Activated CD8-positive, alpha-beta T cell treated with anti-CD3 and anti-CD28 coated beads, Interleukin-2, amount 10 ng/mL, durations not matched to agents 7 days and 5 days (primary cell): ENCODE measurements around the gene ABI3BP. TPM values are rescaled to one million over a fixed set of nuclear protein-coding genes. Genes with fewer than 3 reads are reported as not detected.

Source experiments
- ATAC-seq: fragments of 150-1000 bp; cut with Tn5 transposase; one replicate; pipeline ENCODE4 v1.10.0; 2021; ENCODE audit warnings: moderate library complexity
- CTCF ChIA-PET: fragments of 350-600 bp; sonication (Branson Sonifier 250); formaldehyde crosslinking; loops from one replicate; lab custom pipeline; 2021; ENCODE audit warnings: antibody characterized with exemption; lab: Charles Lee
- POLR2A ChIA-PET: fragments of 350-600 bp; sonication (Branson Sonifier 250); formaldehyde crosslinking; loops from one replicate; lab custom pipeline; 2021; ENCODE audit warnings: antibody characterized with exemption; lab: Charles Lee
- DNase-seq: peaks from one replicate; pipeline ENCODE4 v3.0.0-alpha.2; 2020
- H3K27ac Mint-ChIP-seq: one replicate; pipeline ENCODE4 v1.8.0; 2021; ENCODE audit warnings: mild to moderate bottlenecking, mixed read lengths
- H3K27me3 Mint-ChIP-seq: one replicate; pipeline ENCODE4 v1.8.0; 2021; ENCODE audit warnings: low read depth, mixed read lengths
- H3K36me3 Mint-ChIP-seq: one replicate; pipeline ENCODE4 v1.8.0; 2021; ENCODE audit warnings: low read depth, mixed read lengths
- H3K4me1 Mint-ChIP-seq: one replicate; pipeline ENCODE4 v1.8.0; 2021; ENCODE audit warnings: low read depth, mixed read lengths
- H3K4me3 Mint-ChIP-seq: one replicate; pipeline ENCODE4 v1.8.0; 2021; ENCODE audit warnings: mild to moderate bottlenecking, mixed read lengths
- H3K9me3 Mint-ChIP-seq: one replicate; pipeline ENCODE4 v1.8.0; 2022; ENCODE audit warnings: mixed read lengths; ENCODE audit not compliant: insufficient read depth
- total RNA-seq, 2 experiments: library from RNA; stranded (reverse); gene quantifications; one replicate each; pipeline ENCODE4 v1.2.3, GENCODE V29; 2021

Gene ABI3BP
- total RNA-seq, 2 experiments from 2014 or later: 0.16 TPM; not detected in 1

DNA sequence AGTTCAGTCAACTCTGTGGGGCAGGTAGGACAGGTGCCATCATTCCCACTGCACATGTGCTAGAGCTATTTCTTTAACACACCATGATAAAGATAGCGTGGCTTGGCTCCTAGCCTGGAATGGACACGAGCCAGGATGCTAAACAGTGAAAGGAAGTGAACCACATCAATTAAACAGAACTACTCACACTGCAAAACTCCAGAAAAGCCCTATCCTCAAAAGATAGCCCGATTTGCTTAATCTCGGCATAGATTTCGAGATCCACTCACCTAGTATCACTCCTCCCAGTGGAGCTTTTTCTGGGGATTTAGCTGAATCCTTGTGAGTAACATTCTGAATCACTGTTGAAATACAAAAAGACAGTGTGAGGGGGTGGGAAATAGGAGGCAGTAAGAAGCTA is 118.0 kb downstream of the ABI3BP start:
- H3K4me1 Mint-ChIP-seq: no peaks in the 10 kb centered on the region
- H3K36me3 Mint-ChIP-seq: no peaks in the 10 kb centered on the region
- no peaks in the 10 kb centered on the region for H3K9me3 Mint-ChIP-seq
- ChIA-PET POLR2A (no interaction called here), CTCF (no interaction called here)
- H3K27me3 Mint-ChIP-seq: peaks cover 12% of the 10 kb centered on the region
- no peak overlapping the region for H3K4me3 Mint-ChIP-seq
- no peak overlapping the region for H3K27ac Mint-ChIP-seq
- no peak for ATAC-seq
- DNase-seq: no peak

DNA sequence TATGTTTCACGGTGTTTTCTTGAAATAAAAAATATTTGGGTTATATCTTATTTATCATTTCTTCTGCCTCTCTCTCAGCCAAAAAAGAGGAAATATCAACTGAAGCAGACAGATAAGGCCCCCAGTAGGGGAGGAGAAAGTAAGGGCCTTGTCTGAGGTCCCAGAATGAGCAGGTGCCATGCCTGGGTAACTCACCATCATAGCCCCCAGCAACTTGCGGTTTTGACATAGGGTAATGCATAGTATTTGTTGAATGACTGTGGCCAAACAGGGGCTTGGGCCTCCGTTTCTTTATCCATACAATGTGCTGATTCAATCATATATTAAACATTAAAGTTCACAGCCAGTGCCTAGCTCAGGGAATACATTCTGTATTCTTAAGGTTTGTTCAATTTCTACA is 119.6 kb downstream of the ABI3BP start:
- CTCF ChIA-PET: no interaction called here

DNA sequence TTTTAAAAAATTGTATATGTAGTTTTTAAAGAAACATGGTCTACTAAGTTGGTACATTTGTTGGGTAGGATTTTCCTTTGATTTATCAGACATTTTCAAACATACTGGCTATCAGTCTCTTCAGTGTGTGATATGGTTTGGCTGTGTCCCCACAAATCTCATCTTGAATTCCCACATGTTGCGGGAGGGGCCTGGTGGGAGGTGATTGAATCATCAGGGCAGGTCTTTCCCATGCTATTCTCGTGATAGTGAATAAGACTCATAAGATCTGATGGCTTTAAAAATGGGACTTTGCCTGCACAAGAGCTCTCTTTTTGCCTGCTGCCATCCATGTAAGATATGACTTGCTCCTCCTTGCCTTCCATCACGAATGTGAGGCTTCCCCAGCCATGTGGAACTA is 121.9 kb downstream of the ABI3BP start:
- CTCF ChIA-PET: no interaction called here
- Mint-ChIP-seq H3K36me3 (no peaks in the 10 kb centered on the region), H3K9me3 (no peaks in the 10 kb centered on the region)

More for the DNA sequence above, 119.6 kb downstream of the ABI3BP start:
- no peaks in the 10 kb centered on the region for H3K4me1 Mint-ChIP-seq
- ATAC-seq: no peak
- no peak overlapping the region for H3K4me3 Mint-ChIP-seq
- no peaks in the 10 kb centered on the region for H3K9me3 Mint-ChIP-seq
- POLR2A ChIA-PET: no interaction called here
- H3K27ac Mint-ChIP-seq: no peak overlapping the region
- H3K27me3 Mint-ChIP-seq: peaks cover 12% of the 10 kb centered on the region
- no peak for DNase-seq
- no peaks in the 10 kb centered on the region for H3K36me3 Mint-ChIP-seq

DNA sequence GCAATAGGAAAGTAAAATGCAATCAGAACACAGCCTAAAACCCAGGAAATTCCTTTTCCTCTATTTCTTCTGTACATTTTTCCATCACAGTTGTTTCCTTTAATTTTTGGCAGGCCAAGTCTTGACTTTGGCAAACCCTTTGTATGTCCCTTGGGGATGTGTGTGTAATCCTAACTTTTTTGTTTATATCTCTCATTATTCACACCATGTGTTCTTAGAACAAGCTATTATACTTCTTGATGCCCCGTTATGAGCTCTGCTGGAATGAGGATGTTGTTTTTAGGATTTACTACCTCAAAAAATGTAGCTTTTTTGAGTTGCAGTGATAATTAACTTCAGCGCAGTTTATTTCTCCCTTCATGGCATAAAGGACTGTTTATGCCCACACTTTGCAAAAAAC is 123.4 kb downstream of the ABI3BP start:
- Mint-ChIP-seq H3K4me3 (no peak overlapping the region), H3K36me3 (no peaks in the 10 kb centered on the region)
- CTCF ChIA-PET: no interaction called here

More for the DNA sequence above, 121.9 kb downstream of the ABI3BP start:
- POLR2A ChIA-PET: no interaction called here
- H3K27me3 Mint-ChIP-seq: peaks cover 18% of the 10 kb centered on the region
- H3K27ac Mint-ChIP-seq: no peak overlapping the region
- no peak for DNase-seq
- H3K4me3 Mint-ChIP-seq: no peak overlapping the region
- H3K4me1 Mint-ChIP-seq: no peaks in the 10 kb centered on the region
- no peak for ATAC-seq

DNA sequence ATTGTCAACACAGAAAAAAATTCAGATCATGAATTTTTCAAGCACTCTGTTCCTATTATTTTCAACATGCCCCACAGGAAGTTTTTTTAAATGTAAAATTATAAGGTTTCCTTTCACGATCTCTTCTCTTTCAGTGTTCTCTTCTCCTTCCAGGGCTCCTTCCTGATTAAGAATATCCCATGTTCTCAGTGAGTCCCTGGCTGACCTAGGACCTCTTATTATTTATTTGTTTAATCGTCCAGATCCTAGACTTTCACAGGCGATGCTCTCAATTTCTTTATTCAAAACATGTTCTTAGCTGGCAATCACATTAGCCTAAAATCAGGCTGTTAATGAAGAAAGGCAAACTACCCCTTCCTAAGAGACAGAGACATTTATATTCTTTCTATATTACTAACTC is 124.3 kb downstream of the ABI3BP start:
- no peak for ATAC-seq
- H3K27ac Mint-ChIP-seq: no peak overlapping the region
- CTCF ChIA-PET: no interaction called here
- H3K4me3 Mint-ChIP-seq: no peak overlapping the region
- POLR2A ChIA-PET: no interaction called here
- no peaks in the 10 kb centered on the region for H3K4me1 Mint-ChIP-seq
- no peak for DNase-seq
- H3K36me3 Mint-ChIP-seq: no peaks in the 10 kb centered on the region
- H3K27me3 Mint-ChIP-seq: peaks cover 19% of the 10 kb centered on the region
- H3K9me3 Mint-ChIP-seq: no peaks in the 10 kb centered on the region

More for the DNA sequence above, 123.4 kb downstream of the ABI3BP start:
- H3K9me3 Mint-ChIP-seq: no peaks in the 10 kb centered on the region
- DNase-seq: no peak
- no peak for ATAC-seq
- no peaks in the 10 kb centered on the region for H3K4me1 Mint-ChIP-seq
- peaks cover 19% of the 10 kb centered on the region for H3K27me3 Mint-ChIP-seq
- H3K27ac Mint-ChIP-seq: no peak overlapping the region
- POLR2A ChIA-PET: no interaction called here

DNA sequence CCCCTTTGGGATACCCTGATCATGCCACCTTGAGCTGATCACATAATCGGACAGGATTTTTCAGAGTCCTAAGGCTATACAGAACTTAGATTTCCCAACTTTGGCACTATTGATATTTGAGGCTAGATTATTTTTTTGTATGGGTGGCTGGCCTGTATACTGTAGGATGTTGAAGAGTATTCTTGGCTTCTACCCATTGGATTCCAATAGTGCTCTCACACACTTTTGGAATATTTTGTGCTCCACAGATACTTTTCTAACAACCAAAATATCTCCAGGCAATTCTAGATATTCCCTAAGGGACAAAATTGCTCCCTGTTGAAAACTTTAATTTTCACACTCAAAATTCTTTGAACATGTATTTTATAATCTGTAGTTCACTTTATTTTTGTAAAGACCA is 125.1 kb downstream of the ABI3BP start:
- ChIA-PET CTCF (no interaction called here), POLR2A (no interaction called here)
- no peaks in the 10 kb centered on the region for H3K4me1 Mint-ChIP-seq
- no peak overlapping the region for H3K27ac Mint-ChIP-seq
- no peaks in the 10 kb centered on the region for H3K36me3 Mint-ChIP-seq
- H3K27me3 Mint-ChIP-seq: peaks cover 19% of the 10 kb centered on the region
- no peak for ATAC-seq
- no peak overlapping the region for H3K4me3 Mint-ChIP-seq
- no peaks in the 10 kb centered on the region for H3K9me3 Mint-ChIP-seq
- no peak for DNase-seq

DNA sequence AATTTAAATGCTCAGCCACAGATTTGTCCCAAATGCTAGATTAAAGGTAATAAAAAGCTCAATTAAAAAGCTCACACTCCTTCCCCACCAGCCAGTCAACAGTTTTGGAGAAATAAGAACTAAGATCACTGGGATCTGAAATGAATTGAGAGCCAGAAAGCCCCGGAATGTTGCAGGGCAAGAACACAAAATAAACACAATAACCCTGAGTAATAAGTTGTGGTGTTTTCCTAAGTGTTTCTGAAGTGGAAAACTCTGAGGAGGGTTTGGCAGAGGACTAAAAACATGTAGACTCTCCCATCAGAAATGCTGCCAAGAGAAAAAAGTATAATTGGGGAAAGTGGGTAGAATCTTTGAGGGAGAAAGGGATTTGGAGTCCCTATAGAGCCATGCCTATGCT is 127.8 kb downstream of the ABI3BP start:
- Mint-ChIP-seq H3K27me3 (peaks cover 9% of the 10 kb centered on the region), H3K4me1 (no peaks in the 10 kb centered on the region), H3K36me3 (no peaks in the 10 kb centered on the region), H3K4me3 (no peak overlapping the region), H3K27ac (no peak overlapping the region), H3K9me3 (no peaks in the 10 kb centered on the region)
- no peak for DNase-seq
- ChIA-PET CTCF (no interaction called here), POLR2A (no interaction called here)
- no peak for ATAC-seq

DNA sequence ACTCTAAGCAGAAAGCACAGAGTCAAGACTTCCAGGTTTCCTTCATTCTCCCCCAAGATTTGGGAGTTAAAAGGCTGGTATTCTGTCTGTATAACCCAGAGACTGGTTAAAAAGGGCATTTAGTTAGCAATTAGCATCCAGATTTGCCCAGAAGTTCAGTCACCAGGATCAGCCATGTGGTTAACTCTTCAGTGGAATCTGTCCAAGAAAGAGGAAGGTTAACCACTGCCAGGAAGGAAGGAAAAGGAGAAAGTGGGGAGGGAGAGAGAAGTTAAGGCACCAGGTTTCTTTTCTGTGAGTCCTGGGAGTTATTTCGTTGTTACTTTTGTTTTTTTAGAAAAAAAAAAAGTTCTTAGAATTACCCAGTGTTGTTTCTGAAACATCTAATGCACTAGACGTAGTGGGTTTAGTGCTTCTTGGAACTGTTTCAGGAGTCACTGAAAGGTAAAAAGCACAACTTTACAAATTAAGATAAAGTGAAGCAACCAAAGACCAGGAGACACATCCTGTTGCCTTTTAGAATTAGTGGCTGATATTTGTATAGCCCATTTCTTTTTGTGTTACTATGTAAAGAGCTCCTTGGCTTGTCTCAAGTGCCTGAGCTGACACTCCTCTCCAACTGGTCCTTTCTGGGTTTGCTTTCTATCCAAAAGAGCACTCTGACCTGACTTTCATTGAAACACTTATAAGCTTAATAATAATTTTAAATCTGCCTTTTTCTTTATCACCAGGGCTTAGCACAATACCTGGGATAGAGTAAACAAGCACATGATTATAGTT is 128.6 kb downstream of the ABI3BP start:
- peaks cover 9% of the 10 kb centered on the region for H3K27me3 Mint-ChIP-seq
- ChIA-PET CTCF (no interaction called here), POLR2A (interaction anchor here (0.6 kb wide), 1 partner anchor 149 kb away, joined by 5 read pairs; no protein-coding TSS in a partner anchor)
- H3K9me3 Mint-ChIP-seq: no peaks in the 10 kb centered on the region
- H3K36me3 Mint-ChIP-seq: no peaks in the 10 kb centered on the region
- no peaks in the 10 kb centered on the region for H3K4me1 Mint-ChIP-seq
- no peak overlapping the region for H3K27ac Mint-ChIP-seq
- H3K4me3 Mint-ChIP-seq: no peak overlapping the region
- no peak for ATAC-seq
- DNase-seq: no peak

DNA sequence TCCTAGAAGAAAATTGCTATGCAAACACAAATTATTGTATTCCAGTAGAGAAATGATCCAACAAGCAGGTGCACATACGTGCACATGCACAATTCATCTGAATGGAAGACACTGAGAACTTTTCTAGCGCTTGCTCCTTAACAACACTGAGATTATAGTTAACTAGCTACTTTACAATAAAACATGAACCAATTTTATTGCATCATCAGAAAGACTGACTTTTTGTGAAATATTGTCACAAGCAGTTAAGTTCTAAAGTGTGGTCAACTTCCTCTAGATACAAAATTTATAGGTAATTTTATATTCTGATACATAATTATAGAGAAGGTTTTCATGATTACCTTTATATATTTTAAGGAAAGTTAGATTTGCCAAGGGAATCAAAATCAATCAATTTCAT is 135.4 kb downstream of the ABI3BP start:
- no peak for ATAC-seq

DNA sequence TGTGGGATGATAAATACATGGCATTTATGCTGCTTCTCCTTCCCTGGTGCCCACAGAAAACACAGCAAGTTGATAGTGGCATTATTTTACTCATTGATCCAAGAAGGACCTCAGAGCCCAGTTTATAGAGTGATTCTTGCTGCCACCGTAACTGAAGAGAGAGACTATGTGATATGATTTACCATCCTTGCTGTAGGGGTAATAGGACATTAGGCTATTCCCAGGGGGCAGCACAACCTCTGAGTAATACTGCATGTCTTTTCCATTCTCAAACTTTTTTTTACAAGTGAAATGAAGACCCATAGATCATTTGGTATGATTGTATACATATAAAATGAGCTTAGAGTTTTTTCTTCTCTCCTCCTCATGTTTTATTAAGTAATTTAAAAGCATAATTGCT is 136.4 kb downstream of the ABI3BP start:
- no peak for ATAC-seq
- Mint-ChIP-seq H3K27ac (no peak overlapping the region), H3K36me3 (no peaks in the 10 kb centered on the region), H3K4me1 (no peaks in the 10 kb centered on the region), H3K4me3 (no peak overlapping the region), H3K9me3 (no peaks in the 10 kb centered on the region), H3K27me3 (peaks cover 9% of the 10 kb centered on the region)
- ChIA-PET POLR2A (no interaction called here), CTCF (no interaction called here)
- no peak for DNase-seq

More for the DNA sequence above, 135.4 kb downstream of the ABI3BP start:
- Mint-ChIP-seq H3K36me3 (no peaks in the 10 kb centered on the region), H3K9me3 (no peaks in the 10 kb centered on the region), H3K27me3 (peaks cover 9% of the 10 kb centered on the region), H3K4me1 (no peaks in the 10 kb centered on the region), H3K27ac (no peak overlapping the region), H3K4me3 (no peak overlapping the region)
- ChIA-PET POLR2A (no interaction called here), CTCF (no interaction called here)
- DNase-seq: no peak

DNA sequence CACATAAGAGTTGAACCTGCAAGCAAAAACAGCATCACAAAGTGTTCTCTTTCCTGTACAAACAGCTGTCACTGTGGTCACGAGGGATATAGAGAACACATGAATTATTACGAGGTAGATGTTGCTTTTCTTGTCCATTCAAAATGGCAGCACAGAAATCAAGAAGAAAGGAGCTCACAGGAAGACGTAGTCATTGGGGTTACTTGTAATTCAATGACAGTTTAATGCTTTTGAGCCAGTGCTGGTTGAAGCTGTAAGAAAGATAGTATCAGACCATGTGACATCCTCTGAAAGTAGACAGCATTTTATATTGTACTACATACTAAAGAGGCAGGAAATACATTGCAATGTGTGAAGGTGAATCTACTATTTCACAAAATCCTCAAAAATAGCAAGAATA is 140.4 kb downstream of the ABI3BP start:
- Mint-ChIP-seq H3K4me3 (no peak overlapping the region), H3K27me3 (peaks cover 9% of the 10 kb centered on the region), H3K9me3 (no peaks in the 10 kb centered on the region), H3K4me1 (no peaks in the 10 kb centered on the region), H3K27ac (no peak overlapping the region), H3K36me3 (no peaks in the 10 kb centered on the region)
- ChIA-PET CTCF (interaction anchor here (1.0 kb wide), 1 partner anchor 1691 kb away, joined by 3 read pairs; no protein-coding TSS in a partner anchor), POLR2A (no interaction called here)
- no peak for ATAC-seq
- no peak for DNase-seq

DNA sequence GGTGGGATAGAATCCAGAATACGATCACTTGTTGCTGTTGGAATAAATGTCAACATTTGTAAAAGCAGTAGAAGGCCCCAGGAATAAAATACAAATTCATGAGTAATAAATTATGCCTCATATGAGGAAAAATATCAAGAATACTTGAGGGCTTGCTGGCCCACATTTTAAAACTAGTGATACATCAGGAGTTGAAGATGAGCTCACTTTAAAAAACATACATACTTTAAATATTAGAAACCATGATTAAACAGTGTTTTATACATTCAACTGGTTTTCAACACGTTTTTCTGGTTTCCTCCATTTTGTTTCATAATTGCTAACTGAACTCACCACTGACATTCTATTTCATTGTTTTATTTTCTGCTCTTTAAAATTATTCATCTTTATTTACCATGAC is 142.5 kb downstream of the ABI3BP start:
- DNase-seq (no peak), ATAC-seq (no peak)
- ChIA-PET CTCF (no interaction called here), POLR2A (no interaction called here)
- Mint-ChIP-seq H3K27me3 (peaks cover 5% of the 10 kb centered on the region), H3K4me1 (no peaks in the 10 kb centered on the region), H3K4me3 (no peak overlapping the region), H3K27ac (no peak overlapping the region), H3K9me3 (no peaks in the 10 kb centered on the region), H3K36me3 (no peaks in the 10 kb centered on the region)
